GM19463 (cell line): ENCODE measurements around the gene SCYL1.
A peak's percentile ranks its signal among the peaks of the same experiment; 100 is the strongest.

ENCODE experiments used
- ATAC-seq: cut with Tn5 transposase; IDR thresholded peaks from one replicate; pipeline ENCODE4 v1.9.1; 2021; ENCODE audit warnings: mild to moderate bottlenecking, moderate library complexity; ENCODE audit not compliant: unreplicated experiment

SCYL1 gene

GRCh38 chr11:65524741-65525545, at the start of gene SCYL1:
Gene SCYL1, plus strand, starts transcription at chr11:65525083. Its CDS starts 71 bp downstream, at chr11:65525154.
- ATAC-seq: no peak

- no peak for ATAC-seq
Measured at GRCh38 chr11:65476632-65477148, 48.2 kb upstream of the SCYL1 start.

- peak; percentile 82 for ATAC-seq
Measured at GRCh38 chr11:65477149-65477965, 47.5 kb upstream of the SCYL1 start.

DNA sequence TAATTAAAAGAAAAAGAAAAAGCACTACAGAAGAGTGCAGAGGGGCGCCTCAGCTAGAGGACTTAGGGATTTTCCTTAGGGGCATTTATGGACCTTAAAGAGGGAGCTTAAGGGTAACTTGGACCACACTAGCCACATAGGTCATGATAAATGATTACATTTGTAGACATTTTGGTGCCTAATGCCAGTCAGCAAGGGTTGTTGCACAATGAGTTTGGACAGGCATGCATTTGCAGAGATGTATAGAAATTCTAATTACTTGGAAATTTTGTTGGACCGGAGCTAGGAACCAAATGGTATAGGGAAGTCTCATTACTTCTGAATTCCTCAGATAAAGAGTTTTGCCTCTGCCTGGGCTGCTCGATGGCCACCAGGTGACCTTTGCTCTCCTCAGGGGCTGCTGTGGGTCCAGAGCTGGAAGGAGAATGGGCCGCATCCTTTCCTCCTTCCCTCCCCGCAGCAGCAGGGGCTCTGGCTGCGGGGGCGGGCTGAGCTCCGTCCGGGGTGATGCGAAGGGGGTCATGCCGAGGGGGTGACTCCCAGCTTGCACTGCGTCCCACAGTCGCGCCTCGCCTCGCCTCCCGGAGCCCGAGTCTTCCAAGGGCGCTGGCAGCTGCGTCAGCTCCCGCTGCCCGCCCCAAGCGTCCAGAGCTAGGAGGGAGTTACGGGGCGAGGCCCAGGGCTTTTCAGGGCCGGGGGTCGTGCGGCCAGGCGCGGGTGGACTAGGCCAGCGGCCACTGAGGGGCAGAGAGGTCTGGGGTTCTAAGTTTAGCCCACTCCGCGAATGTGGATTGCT, 46.3 kb upstream of the SCYL1 start:
- ATAC-seq: no peak

GRCh38 chr11:65479184-65480145, 45.4 kb upstream of the SCYL1 start:
- no peak for ATAC-seq

DNA sequence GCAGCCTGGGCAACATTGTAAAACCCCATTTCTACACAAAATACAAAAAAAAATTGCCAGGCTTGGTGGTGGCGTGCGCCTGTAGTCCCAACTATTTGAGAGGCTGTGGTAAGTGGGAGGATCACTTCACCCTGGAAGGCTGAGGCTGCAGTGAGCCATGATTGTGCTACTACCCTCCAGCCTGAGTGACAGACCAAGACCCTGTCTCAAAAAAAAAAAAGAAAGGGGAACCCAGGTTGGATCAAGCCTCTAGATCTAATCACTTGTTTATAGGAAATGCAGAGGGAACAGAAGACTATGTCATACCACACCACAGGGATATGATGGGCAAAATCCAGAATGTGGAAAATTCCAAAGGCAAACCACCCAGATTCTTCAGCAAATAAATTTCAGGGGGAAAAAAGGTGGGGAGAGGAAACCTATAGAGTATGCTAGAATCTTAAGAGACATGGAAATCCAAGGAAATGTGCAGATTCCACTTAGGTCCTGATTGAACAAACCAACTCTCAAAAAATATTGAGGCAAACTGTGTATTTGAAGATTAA, 42.5 kb upstream of the SCYL1 start:
- no peak for ATAC-seq

- no peak for ATAC-seq
Measured at GRCh38 chr11:65485920-65486219, 39.0 kb upstream of the SCYL1 start.

DNA sequence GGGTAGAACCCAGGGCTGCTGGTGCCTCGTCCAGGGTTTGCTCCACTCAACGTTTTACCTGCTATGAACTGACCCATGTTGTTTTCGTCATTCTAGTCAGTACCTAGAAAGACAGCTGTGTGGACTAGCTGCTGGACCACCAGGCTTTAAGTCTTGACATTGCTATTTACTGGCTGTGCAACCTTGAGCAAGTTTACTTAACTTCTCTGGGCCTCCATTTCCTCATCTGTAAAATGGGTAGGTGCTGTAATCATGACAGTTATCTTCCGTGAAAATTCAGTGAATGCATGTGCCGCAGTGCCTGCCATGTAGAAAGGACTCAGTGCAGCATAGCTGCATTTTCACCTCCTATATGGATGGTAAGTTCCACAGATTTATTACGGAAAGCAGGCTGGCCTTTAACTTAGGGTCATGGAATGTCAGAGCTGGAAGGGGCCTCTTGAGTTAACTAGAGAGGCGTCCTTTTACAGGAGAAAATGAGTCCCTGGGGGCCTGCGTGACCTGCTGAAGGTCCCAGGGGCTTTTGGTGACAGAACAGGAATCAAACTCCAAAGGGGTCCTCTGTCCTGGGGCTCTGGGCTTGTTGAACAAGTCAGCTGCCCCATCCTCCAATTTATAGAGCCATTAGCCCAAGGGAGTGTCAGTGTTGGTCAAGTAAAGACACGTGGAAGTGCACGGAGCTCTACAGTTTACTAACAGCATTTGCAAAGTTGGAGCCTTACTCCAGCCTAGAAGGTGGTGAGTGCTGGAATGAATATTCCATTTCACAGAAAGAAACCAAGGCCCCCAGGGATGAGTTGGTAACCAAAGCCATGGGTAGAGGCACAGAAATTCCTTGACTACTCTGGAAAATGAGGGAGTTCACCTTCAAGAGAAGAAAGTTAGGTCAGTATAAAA, 38.1 kb upstream of the SCYL1 start:
- no peak for ATAC-seq

DNA sequence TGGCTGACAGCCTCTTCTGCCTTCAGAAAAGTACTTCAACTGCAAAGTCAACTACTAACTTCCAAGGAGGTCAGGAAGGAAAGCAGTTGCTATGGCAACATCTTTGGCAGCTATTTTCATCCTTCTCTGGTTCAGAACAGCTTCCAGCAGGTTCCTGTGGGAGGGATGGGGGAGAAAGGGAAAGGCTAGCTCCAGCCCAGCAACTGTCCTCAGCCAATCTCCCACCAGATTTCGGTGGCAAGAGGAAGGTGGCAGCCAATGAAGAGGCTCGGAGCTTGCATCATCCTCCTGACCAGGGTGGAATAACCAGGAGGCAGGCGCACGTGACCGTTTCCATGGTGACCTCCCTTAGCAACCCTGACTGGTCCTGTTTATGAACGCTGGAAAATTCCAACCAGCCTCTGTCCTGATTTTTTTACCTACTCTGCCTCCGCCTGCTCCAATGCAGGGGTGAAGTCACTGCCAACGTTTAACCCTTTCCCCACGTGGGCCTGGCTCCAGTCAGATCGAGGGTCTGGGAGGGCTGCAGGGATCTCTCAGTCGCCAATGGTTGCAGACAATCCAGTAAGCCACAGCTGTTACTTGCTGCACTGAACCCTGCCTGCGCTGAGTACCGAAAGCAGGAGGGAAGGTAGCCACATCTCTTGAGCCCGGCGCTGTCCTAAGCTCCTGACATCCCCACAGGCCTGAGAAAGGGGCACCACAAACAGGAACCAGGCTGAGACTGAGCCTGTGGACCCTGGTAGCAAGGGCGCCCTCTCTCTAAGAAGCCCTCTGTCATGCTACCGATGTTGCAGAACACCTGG, 37.2 kb upstream of the SCYL1 start:
- ATAC-seq: peak; percentile 52

GRCh38 chr11:65488273-65489034, 36.4 kb upstream of the SCYL1 start:
- ATAC-seq: no peak

- no peak for ATAC-seq
Measured at GRCh38 chr11:65489035-65489705, 35.7 kb upstream of the SCYL1 start.

DNA sequence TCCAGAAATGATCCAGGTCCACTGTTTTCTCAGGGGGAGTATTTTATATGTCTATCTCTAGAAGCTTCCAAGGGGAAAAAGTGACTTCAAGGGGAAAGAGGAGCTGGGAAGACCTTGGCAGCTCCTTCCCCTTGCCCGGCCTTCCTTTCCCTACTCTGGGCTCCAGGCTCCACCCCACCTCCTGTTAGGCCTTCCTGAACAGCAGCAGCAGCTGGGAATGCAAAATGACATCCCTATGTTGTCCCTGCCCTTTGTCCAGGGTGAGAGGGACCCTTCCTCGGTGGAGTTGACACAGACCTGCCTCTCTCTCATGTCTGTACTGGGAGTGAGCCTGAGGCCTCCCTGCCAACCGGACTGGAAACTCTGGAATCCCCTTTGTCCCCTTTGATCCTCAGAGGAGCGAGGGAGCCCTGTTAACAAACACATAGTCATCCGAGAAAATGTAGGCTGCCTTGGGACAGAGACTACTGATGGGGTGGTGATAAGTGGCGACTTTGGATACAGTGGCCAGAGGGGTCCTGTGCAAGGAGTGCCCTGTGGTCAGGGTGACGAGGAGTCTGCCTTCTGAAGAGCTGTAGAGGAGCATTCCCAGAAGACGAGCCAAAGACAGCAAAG, 35.1 kb upstream of the SCYL1 start:
- no peak for ATAC-seq

DNA sequence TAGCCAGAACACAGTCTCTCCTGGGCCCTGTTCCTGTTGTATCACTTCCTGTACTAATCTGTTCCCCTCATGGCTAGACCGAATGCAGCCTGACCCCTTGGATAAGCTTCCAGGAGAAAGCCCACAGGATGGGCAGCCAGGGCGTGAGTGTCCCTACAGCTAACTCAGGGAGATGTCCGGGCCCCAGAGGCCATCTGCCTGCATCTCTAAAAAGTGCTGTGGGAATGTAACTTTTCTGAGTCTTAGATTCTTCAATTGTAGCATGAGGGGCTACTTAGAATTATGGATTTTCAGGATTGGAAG, 33.8 kb upstream of the SCYL1 start:
- no peak for ATAC-seq

GRCh38 chr11:65491614-65492386, 33.1 kb upstream of the SCYL1 start:
- no peak for ATAC-seq

GRCh38 chr11:65492387-65492636, 32.6 kb upstream of the SCYL1 start:
- no peak for ATAC-seq
